GM10248 (cell line): Measurements from ENCODE around the gene ATPAF1.

Experiments used
- CTCF ChIA-PET: fragments of 300-600 bp; sonication (Branson Sonifier 250); formaldehyde crosslinking; extraction: SDS; loops from one replicate; lab custom pipeline; 2021; ENCODE audit warnings: antibody characterized with exemption; lab: Yijun Ruan, JAX
- POLR2A ChIA-PET: fragments of 350-650 bp; sonication (Branson Sonifier 250); formaldehyde crosslinking; extraction: SDS; loops from one replicate; lab custom pipeline; 2020; ENCODE audit warnings: antibody characterized with exemption; lab: Yijun Ruan, JAX
- DNase-seq: peaks from one replicate; pipeline ENCODE4 v3.0.0; 2012; ENCODE audit errors: extremely low spot score
- CTCF ChIP-seq: IDR thresholded peaks from 2 replicates; pipeline ENCODE4 v1.5.1; 2012; ENCODE audit warnings: mild to moderate bottlenecking, low read depth; ENCODE audit errors: extremely low read depth, missing control alignments, control extremely low read depth

ATPAF1 gene

GRCh38 chr1:46645815-46646214 lies 22.3 kb downstream of the ATPAF1 start:
- ChIA-PET POLR2A (no interaction called here), CTCF (interaction anchor here (1.3 kb wide), 1 partner anchor 35 kb away, joined by 3 read pairs; no protein-coding TSS in a partner anchor)
- no peak for DNase-seq
- no peak for TF ChIP-seq CTCF

- ChIA-PET POLR2A (no interaction called here), CTCF (interaction anchor here (0.9 to 1.5 kb wide), 2 partner anchors 9 to 12 kb away, joined by 3 read pairs; no protein-coding TSS in a partner anchor)
- no peak for TF ChIP-seq CTCF
- no peak for DNase-seq
Measured at GRCh38 chr1:46643368-46643775, 24.8 kb downstream of the ATPAF1 start.

GRCh38 chr1:46642115-46642680 lies 26.0 kb downstream of the ATPAF1 start:
- no peak for TF ChIP-seq CTCF
- CTCF ChIA-PET: no interaction called here
- POLR2A ChIA-PET: no interaction called here
- DNase-seq: no peak

GRCh38 chr1:46639547-46639946 lies 28.6 kb downstream of the ATPAF1 start:
- DNase-seq: no peak
- POLR2A ChIA-PET: no interaction called here
- CTCF ChIA-PET: interaction anchor here (0.8 to 1.5 kb wide), 2 partner anchors 12 to 85 kb away, joined by 3 read pairs; no protein-coding TSS in a partner anchor
- TF ChIP-seq CTCF: no peak

GRCh38 chr1:46638921-46639320 lies 29.2 kb downstream of the ATPAF1 start:
- TF ChIP-seq CTCF: no peak
- ChIA-PET CTCF (interaction anchor here (1.5 kb wide), 1 partner anchor 11 kb away, joined by 3 read pairs; no protein-coding TSS in a partner anchor), POLR2A (no interaction called here)
- DNase-seq: no peak

- no peak for DNase-seq
- ChIA-PET POLR2A (no interaction called here), CTCF (interaction anchor here (1.0 to 1.6 kb wide), 2 partner anchors 14 to 28 kb away, joined by 3 read pairs; no protein-coding TSS in a partner anchor)
- no peak for TF ChIP-seq CTCF
Measured at GRCh38 chr1:46637444-46638083, 30.6 kb downstream of the ATPAF1 start.
